ENCODE results near the gene ZBTB6. TPM values are rescaled to one million over a fixed set of nuclear protein-coding genes. Genes with fewer than 3 reads are reported as not detected.
A peak's percentile ranks its signal among the peaks of the same experiment; 100 is the strongest.
"Not testable (repeated sequence)": the region's sequence is repeated elsewhere in the genome, so short reads cannot be mapped to it uniquely, and the experiment has no call there.

ZBTB6 gene
- total RNA-seq, 1 donor from 2014 or later = 8.7 TPM

- peaks cover 9% of the 10 kb centered on the region for H3K36me3 Mint-ChIP-seq
- H3K4me1 Mint-ChIP-seq (ENCODE audit: unreplicated experiment) = no peaks in the 10 kb centered on the region
- DNase-seq (ENCODE audit: extremely low spot score, unreplicated experiment) = no peak
- no peak for TF ChIP-seq CTCF (conservative IDR thresholded peaks at IDR 0.05)
- H3K4me3 Mint-ChIP-seq = no peak overlapping the region
- no peaks in the 10 kb centered on the region for H3K27me3 Mint-ChIP-seq
- no peak overlapping the region for H3K27ac Mint-ChIP-seq
- H3K9me3 Mint-ChIP-seq = no peaks in the 10 kb centered on the region
These were observed 9.6 kb upstream of the ZBTB6 start for GRCh38 chr9:122922713-122923112.

GRCh38 chr9:122918310-122918709 lies 5.2 kb upstream of the ZBTB6 start:
- H3K4me1 Mint-ChIP-seq (ENCODE audit: unreplicated experiment) = peaks cover under 1% of the 10 kb centered on the region
- H3K36me3 Mint-ChIP-seq = peaks cover 5% of the 10 kb centered on the region
- no peak overlapping the region for H3K4me3 Mint-ChIP-seq
- H3K27ac Mint-ChIP-seq = no peak overlapping the region
- no peaks in the 10 kb centered on the region for H3K27me3 Mint-ChIP-seq
- TF ChIP-seq CTCF (conservative IDR thresholded peaks at IDR 0.05) = no peak
- no peaks in the 10 kb centered on the region for H3K9me3 Mint-ChIP-seq
- DNase-seq (ENCODE audit: extremely low spot score, unreplicated experiment) = no peak

- Mint-ChIP-seq H3K27ac (peak overlapping the region; percentile 95), H3K4me1 (ENCODE audit: unreplicated experiment) (peaks cover 17% of the 10 kb centered on the region), H3K4me3 (peak overlapping the region; percentile 97), H3K36me3 (peaks cover 4% of the 10 kb centered on the region), H3K27me3 (no peaks in the 10 kb centered on the region), H3K9me3 (no peaks in the 10 kb centered on the region)
- DNase-seq (ENCODE audit: extremely low spot score, unreplicated experiment) = no peak
- TF ChIP-seq CTCF (conservative IDR thresholded peaks at IDR 0.05) = no peak
These were observed 506 bp downstream of the ZBTB6 start for GRCh38 chr9:122912671-122912963.

- not testable (repeated sequence) for H3K27ac Mint-ChIP-seq; H3K9me3 Mint-ChIP-seq; H3K36me3 Mint-ChIP-seq; H3K27me3 Mint-ChIP-seq; DNase-seq (ENCODE audit: extremely low spot score, unreplicated experiment); H3K4me3 Mint-ChIP-seq
- H3K4me1 Mint-ChIP-seq (ENCODE audit: unreplicated experiment) = peaks cover 10% of the 10 kb centered on the region
These were observed 7.0 kb downstream of the ZBTB6 start for GRCh38 chr9:122906122-122906521.

- Mint-ChIP-seq H3K9me3 (no peaks in the 10 kb centered on the region), H3K27me3 (no peaks in the 10 kb centered on the region)
These were observed 8.1 kb downstream of the ZBTB6 start, which contains the start of gene RC3H2 for GRCh38 chr9:122904823-122905710. TSS of gene RC3H2 (minus strand) at chr9:122905359. CDS start at chr9:122897509, 7,850 bp downstream.

More at GRCh38 chr9:122904823-122905710, 8.1 kb downstream of the ZBTB6 start, which contains the start of gene RC3H2:
- peak within 1 kb of the TSS; percentile 95 for H3K4me3 Mint-ChIP-seq
- no peaks in the 10 kb centered on the region for H3K36me3 Mint-ChIP-seq
- H3K27ac Mint-ChIP-seq = peak within 1 kb of the TSS; percentile 97
- peak; percentile 98 for DNase-seq (ENCODE audit: extremely low spot score, unreplicated experiment)
- TF ChIP-seq CTCF (conservative IDR thresholded peaks at IDR 0.05) = no peak
- H3K4me1 Mint-ChIP-seq (ENCODE audit: unreplicated experiment) = peaks cover 10% of the 10 kb centered on the region

Measured in type B pancreatic cell (in vitro differentiated cells).